GM12878 (cell line): Measurements from ENCODE around the gene SMAD4. TPM values are rescaled to one million over a fixed set of nuclear protein-coding genes. Genes with fewer than 3 reads are reported as not detected.

Source experiments
- ATAC-seq: fragments of 200-7000 bp; cut with Tn5 transposase; 3 replicates; pipeline ENCODE4 v1.9.1; 2020; ENCODE audit warnings: mild to moderate bottlenecking, moderate library complexity
- BruUV-seq: library from RNA; stranded (reverse); fragments of 400-500 nt; replicated peaks from 2 replicates; lab custom pipeline; 2021; lab: Mats Ljungman, UMichigan
- CTCF ChIA-PET: fragments of 300-600 bp; sonication (Branson Sonifier 250); formaldehyde crosslinking; extraction: SDS; loops from one replicate; lab custom pipeline; 2021; ENCODE audit warnings: inconsistent platforms; lab: Yijun Ruan, JAX
- POLR2A ChIA-PET: fragments of 350-600 bp; formaldehyde crosslinking; extraction: SDS; loops from one replicate; lab custom pipeline; 2021; ENCODE audit warnings: inconsistent platforms; lab: Charles Lee
- RAD21 ChIA-PET: fragments of 300-600 bp; sonication (Branson Sonifier 250); formaldehyde crosslinking; loops from one replicate; lab custom pipeline; 2023; ENCODE audit warnings: antibody characterized with exemption; ENCODE audit not compliant: unreplicated experiment; lab: Charles Lee
- SMC1A ChIA-PET: fragments of 300-600 bp; sonication (Branson Sonifier 250); formaldehyde crosslinking; loops from one replicate; lab custom pipeline; 2023; ENCODE audit not compliant: unreplicated experiment, uncharacterized antibody; lab: Charles Lee
- DNase-seq: peaks from one replicate; pipeline ENCODE4 v3.0.0-alpha.2; 2011; ENCODE audit warnings: low read depth, low spot score
- FAIRE-seq: peaks from 3 replicates; lab custom pipeline; 2011; peaks lifted over from hg19 to GRCh38; lab: Jason Lieb, UNC
- H2AFZ ChIP-seq: 2 replicates; pipeline ENCODE4 v1.6.0; 2011; ENCODE audit warnings: low read depth, low read length, control low read depth; ENCODE audit not compliant: control insufficient read depth
- H3K27ac ChIP-seq: 2 replicates; pipeline ENCODE4 v1.5.1; 2011; ENCODE audit warnings: control low read depth; ENCODE audit not compliant: control insufficient read depth, insufficient read depth
- H3K27me3 ChIP-seq, 2 experiments: replicated peaks in 1 of 2; 2 replicates each; pipeline versions ENCODE4 v1.6.0 to v1.6.1; 2011; ENCODE audit warnings: low read length in 1 of 2; ENCODE audit not compliant: control insufficient read depth in 2 of 2, insufficient read depth in 2 of 2
- H3K36me3 ChIP-seq, 2 experiments: 2 replicates each; pipeline ENCODE4 v1.5.1; 2011; ENCODE audit warnings: low read length in 1 of 2; ENCODE audit not compliant: control insufficient read depth in 2 of 2, insufficient read depth in 2 of 2
- H3K4me1 ChIP-seq: 2 replicates; pipeline ENCODE4 v1.6.1; 2011; ENCODE audit warnings: mild to moderate bottlenecking, low read length, moderate library complexity, mixed read lengths; ENCODE audit not compliant: control insufficient read depth, insufficient read depth
- H3K4me2 ChIP-seq: 2 replicates; pipeline ENCODE4 v1.6.0; 2011; ENCODE audit warnings: control low read depth; ENCODE audit not compliant: control insufficient read depth, insufficient read depth
- H3K4me3 ChIP-seq: fragments of 200-600 bp; sonication (generic); 2 replicates; pipeline ENCODE4 v1.5.1; 2016
- H3K79me2 ChIP-seq: 2 replicates; pipeline ENCODE4 v1.6.0; 2011; ENCODE audit warnings: low read length; ENCODE audit not compliant: control insufficient read depth, insufficient read depth
- H3K9ac ChIP-seq: 2 replicates; pipeline ENCODE4 v1.8.0; 2011; ENCODE audit warnings: low read length, control low read depth, mixed read lengths; ENCODE audit not compliant: control insufficient read depth, insufficient read depth
- H3K9me3 ChIP-seq: replicated peaks from 3 replicates; pipeline ENCODE4 v1.5.1; 2011; ENCODE audit warnings: mild to moderate bottlenecking, low read length; ENCODE audit not compliant: control insufficient read depth, insufficient read depth
- H4K20me1 ChIP-seq: 2 replicates; pipeline ENCODE4 v1.6.0; 2011; ENCODE audit not compliant: control insufficient read depth, insufficient read depth
- CHD2 ChIP-seq: IDR thresholded peaks from 2 replicates; pipeline ENCODE4 v1.6.1; 2011; ENCODE audit warnings: low read depth, low read length, improper control_type of control experiment, borderline replicate concordance
- CREM ChIP-seq: IDR thresholded peaks from 2 replicates; pipeline ENCODE4 v1.6.1; 2014; ENCODE audit warnings: antibody characterized with exemption, low read depth
- E2F8 ChIP-seq: fragments of 450-650 bp; IDR thresholded peaks from 2 replicates; pipeline ENCODE4 v1.6.1; 2018; ENCODE audit warnings: mild to moderate bottlenecking, low read depth, moderate library complexity; ENCODE audit not compliant: partially characterized antibody
- ELK1 ChIP-seq: IDR thresholded peaks from 2 replicates; pipeline ENCODE4 v1.6.1; 2012; ENCODE audit warnings: low read depth, low read length, improper control_type of control experiment
- ESRRA ChIP-seq: IDR thresholded peaks from 2 replicates; pipeline ENCODE4 v1.6.1; 2012; ENCODE audit warnings: mild to moderate bottlenecking, low read length, improper control_type of control experiment
- EZH2 ChIP-seq: IDR thresholded peaks from 2 replicates; pipeline ENCODE4 v1.6.1; 2012; ENCODE audit warnings: low read depth, mild to moderate bottlenecking, control low read depth, inconsistent platforms, low read length, borderline replicate concordance; ENCODE audit not compliant: control insufficient read depth
- JUNB ChIP-seq: IDR thresholded peaks from 2 replicates; pipeline ENCODE4 v1.6.1; 2016; ENCODE audit warnings: antibody characterized with exemption, mild to moderate bottlenecking
- JUND ChIP-seq: IDR thresholded peaks from 2 replicates; pipeline ENCODE4 v1.6.1; 2012; ENCODE audit warnings: low read depth, mild to moderate bottlenecking, low read length, improper control_type of control experiment, moderate library complexity
- MEF2B ChIP-seq: fragments of 450-650 bp; IDR thresholded peaks from 2 replicates; pipeline ENCODE4 v1.6.1; 2018; ENCODE audit warnings: mild to moderate bottlenecking, moderate library complexity; ENCODE audit not compliant: partially characterized antibody, poor library complexity, severe bottlenecking
- MTA2 ChIP-seq: fragments of 450-650 bp; IDR thresholded peaks from 2 replicates; pipeline ENCODE4 v1.6.1; 2016; ENCODE audit warnings: low read depth, mild to moderate bottlenecking, moderate library complexity
- MYC ChIP-seq: IDR thresholded peaks from 2 replicates; pipeline ENCODE4 v1.6.1; 2011; ENCODE audit warnings: mild to moderate bottlenecking, low read length, moderate library complexity, inconsistent platforms; ENCODE audit not compliant: insufficient read depth, insufficient replicate concordance, insufficient read length, severe bottlenecking
- RCOR1 ChIP-seq: conservative IDR thresholded peaks from 2 replicates; pipeline ENCODE4 v1.6.1; 2012; ENCODE audit warnings: low read depth, low read length, improper control_type of control experiment
- ZNF592 ChIP-seq: fragments of 450-650 bp; IDR thresholded peaks from 2 replicates; pipeline ENCODE4 v1.6.1; 2017; ENCODE audit warnings: mild to moderate bottlenecking, moderate library complexity
- WGBS: methylation state at CpG from one replicate; pipeline ENCODE4 v1.1.6; 2016; ENCODE audit warnings: low lambda C conversion rate; ENCODE audit not compliant: insufficient replicate concordance, insufficient coverage; ENCODE audit errors: missing lambda C conversion rate; 5-methylcytosine and 5-hydroxymethylcytosine counted together
- in situ Hi-C: fragments of 300-500 bp; cut with MboI; formaldehyde crosslinking; loops from 9 replicates; pipeline ENCODE4 v1.14.3; 2018; ENCODE audit warnings: mixed read lengths
- intact Hi-C: fragments of 100-400 bp; cut with micrococcal nuclease; formaldehyde crosslinking; loops from one replicate; pipeline ENCODE4 v1.14.2; 2022; ENCODE audit not compliant: unreplicated experiment
- polyA plus RNA-seq, 11 experiments: library from polyadenylated mRNA; depleted of rRNA in 4 of 11; unstranded in 6 of 11; stranded (reverse) in 5 of 11; fragments of >200 nt; fragmentation: Nextera tagmentation in 4 of 11; fragmentation: Illumina TruSeq in 1 of 11; extraction: Ambion mirVana in 4 of 11; extraction: Trizol in 1 of 11; gene quantifications; 1 replicate in 1 of 11; 2 replicates in 10 of 11; pipeline versions ENCODE4 v1.2.1 to v1.2.3, GENCODE V29; 2011 to 2016; ENCODE audit warnings: inconsistent platforms in 2 of 11, missing spikeins in 2 of 11, low read depth in 1 of 11
- total RNA-seq, 4 experiments: library from RNA; depleted of rRNA in 3 of 4; stranded (reverse); fragments of >200 nt in 3 of 4; fragmentation: Illumina TruSeq in 1 of 4; extraction: Trizol in 1 of 4; gene quantifications; 2 replicates each; pipeline versions ENCODE4 v1.2.1 to v1.2.3, GENCODE V29; 2013 to 2021

SMAD4 gene
- total and polyA plus RNA-seq, 10 of the 15 experiments (the other 5 are each of a cell fraction or from before 2014, with no cell fraction given) = 9.6 to 99.9 (median 37.5) TPM

GRCh38 chr18:51132256-51132935 lies 102.4 kb downstream of the SMAD4 start (continued):
- TF ChIP-seq CHD2 (no peak), MEF2B (no peak), JUNB (no peak), E2F8 (no peak), MYC (no peak)

GRCh38 chr18:51133580-51134160 lies 103.7 kb downstream of the SMAD4 start:
- SMC1A ChIA-PET = interaction anchor here (0.8 to 1.6 kb wide), 4 partner anchors 16 to 54 kb away, joined by 3 to 4 read pairs (median 3); no protein-coding TSS in a partner anchor
- Histone ChIP-seq H3K9me3 (no peaks in the 10 kb centered on the region), H3K4me3 (no peak overlapping the region), H4K20me1 (no peaks in the 10 kb centered on the region), H3K27ac (no peak overlapping the region), H2AFZ (no peak overlapping the region), H3K9ac (no peak overlapping the region), H3K79me2 (no peaks in the 10 kb centered on the region), H3K27me3 (no peaks in the 10 kb centered on the region), H3K36me3 (no peaks in the 10 kb centered on the region), H3K4me1 (no peaks in the 10 kb centered on the region), H3K4me2 (no peak overlapping the region)
- in situ Hi-C loops = no loop called here
- DNase-seq = no peak
- POLR2A ChIA-PET = no interaction called here
- FAIRE-seq = no peak
- no TSS peak for BruUV-seq
- WGBS = 76% methylated on average over 12 of the region's 12 CpGs
- ATAC-seq = no peak
- intact Hi-C loops = no loop called here
- RAD21 ChIA-PET = interaction anchor here (0.7 to 1.5 kb wide), 2 partner anchors 63 to 289 kb away, joined by 3 to 4 read pairs; partner anchors contain the start of gene MEX3C
- CTCF ChIA-PET = interaction anchor here (0.7 to 1.2 kb wide), 4 partner anchors 23 to 252 kb away, joined by 3 to 5 read pairs (median 4); no protein-coding TSS in a partner anchor
- TF ChIP-seq ESRRA = no peak
- no peak for TF ChIP-seq JUND
- TF ChIP-seq RCOR1 = no peak
- no peak for TF ChIP-seq ZNF592
- no peak for TF ChIP-seq ELK1
- no peak for TF ChIP-seq MTA2
- no peak for TF ChIP-seq CREM
- TF ChIP-seq EZH2 = no peak
